ENCODE measurements around the gene ACKR3. TPM values are rescaled to one million over a fixed set of nuclear protein-coding genes. Genes with fewer than 3 reads are reported as not detected.

ACKR3 gene
- polyA plus RNA-seq, 1 experiment = 6.6 TPM

DNA sequence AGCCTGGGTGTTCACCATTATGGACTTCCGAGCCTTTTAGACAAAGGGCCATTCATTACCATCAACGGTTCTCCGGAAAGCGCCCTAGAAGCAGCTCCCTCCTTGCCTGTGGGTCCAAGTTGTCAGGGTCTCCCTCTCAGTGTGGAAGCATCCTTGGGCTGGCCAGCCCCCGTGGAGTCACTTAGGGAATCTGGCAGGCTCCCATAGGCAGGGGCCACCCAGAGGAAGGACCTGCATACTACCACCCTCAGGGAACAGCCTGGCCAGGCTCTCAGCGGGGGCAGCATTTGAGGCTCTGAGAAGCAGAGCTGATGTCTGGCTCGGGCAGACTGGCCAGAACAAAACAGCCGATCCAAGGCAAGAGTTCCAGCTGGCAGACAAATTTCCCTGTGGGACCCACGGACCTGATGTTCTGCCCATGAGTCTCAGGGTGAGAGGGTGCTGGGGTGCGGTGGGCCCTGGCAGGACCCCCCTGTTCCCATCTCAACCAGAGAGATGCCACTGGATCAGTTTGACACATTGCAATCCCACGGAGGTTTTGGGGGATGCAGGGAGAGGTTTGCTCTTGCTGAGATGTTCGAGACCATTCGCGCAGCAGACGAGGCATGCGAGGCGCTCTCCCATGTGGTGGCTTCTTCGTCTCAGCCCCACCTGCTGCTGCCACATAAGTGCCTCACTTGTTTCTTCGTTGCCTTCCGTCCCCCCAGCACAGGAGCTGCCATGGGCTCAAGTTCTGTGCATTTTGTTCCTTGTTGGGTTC, 56.9 kb downstream of the ACKR3 start:
- ChIA-PET CTCF (interaction anchor here (0.6 to 1.8 kb wide), 3 partner anchors 9 to 115 kb away, joined by 3 to 4 read pairs (median 3); no protein-coding TSS in a partner anchor), POLR2A (no interaction called here)
- DNase-seq (ENCODE audit: low read depth) = no peak
- TF ChIP-seq, protein P1, sequence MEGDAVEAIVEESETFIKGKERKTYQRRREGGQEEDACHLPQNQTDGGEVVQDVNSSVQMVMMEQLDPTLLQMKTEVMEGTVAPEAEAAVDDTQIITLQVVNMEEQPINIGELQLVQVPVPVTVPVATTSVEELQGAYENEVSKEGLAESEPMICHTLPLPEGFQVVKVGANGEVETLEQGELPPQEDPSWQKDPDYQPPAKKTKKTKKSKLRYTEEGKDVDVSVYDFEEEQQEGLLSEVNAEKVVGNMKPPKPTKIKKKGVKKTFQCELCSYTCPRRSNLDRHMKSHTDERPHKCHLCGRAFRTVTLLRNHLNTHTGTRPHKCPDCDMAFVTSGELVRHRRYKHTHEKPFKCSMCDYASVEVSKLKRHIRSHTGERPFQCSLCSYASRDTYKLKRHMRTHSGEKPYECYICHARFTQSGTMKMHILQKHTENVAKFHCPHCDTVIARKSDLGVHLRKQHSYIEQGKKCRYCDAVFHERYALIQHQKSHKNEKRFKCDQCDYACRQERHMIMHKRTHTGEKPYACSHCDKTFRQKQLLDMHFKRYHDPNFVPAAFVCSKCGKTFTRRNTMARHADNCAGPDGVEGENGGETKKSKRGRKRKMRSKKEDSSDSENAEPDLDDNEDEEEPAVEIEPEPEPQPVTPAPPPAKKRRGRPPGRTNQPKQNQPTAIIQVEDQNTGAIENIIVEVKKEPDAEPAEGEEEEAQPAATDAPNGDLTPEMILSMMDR (IDR thresholded peaks at IDR 0.05; ENCODE audit: insufficient read depth, low read depth, low read length) = no peak
- no peaks in the 10 kb centered on the region for H3K36me3 ChIP-seq (ENCODE audit: control insufficient read depth, insufficient read depth, low read length)
- peaks cover 4% of the 10 kb centered on the region; the same call in 1 of the 2 replicates for H3K27me3 ChIP-seq (ENCODE audit: control insufficient read depth, insufficient read depth, low read length)
- H3K4me3 ChIP-seq (ENCODE audit: low read depth, low read length) = no peak overlapping the region

DNA sequence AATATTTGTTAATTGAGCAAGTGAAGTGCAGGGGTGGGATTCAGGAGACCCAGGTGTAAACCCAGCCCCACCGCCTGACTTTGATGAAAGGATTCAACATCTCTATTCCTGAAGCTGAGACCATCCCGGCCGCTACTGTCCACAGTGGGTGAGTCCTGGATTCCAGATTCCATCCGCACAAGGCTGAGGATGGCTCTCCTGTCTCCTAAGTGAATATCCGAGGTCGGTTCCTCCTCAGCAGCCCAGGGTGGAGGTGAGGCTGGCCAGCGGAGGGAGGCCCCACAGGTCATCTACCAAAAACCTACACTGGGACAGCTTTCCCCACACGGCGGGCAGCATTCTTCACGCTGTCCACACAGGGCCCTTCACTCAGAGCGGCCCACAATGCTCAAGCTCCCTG, 57.6 kb downstream of the ACKR3 start:
- ChIA-PET POLR2A (no interaction called here), CTCF (interaction anchor here (0.6 kb wide), 1 partner anchor 116 kb away, joined by 3 read pairs; no protein-coding TSS in a partner anchor)
- Histone ChIP-seq H3K36me3 (ENCODE audit: control insufficient read depth, insufficient read depth, low read length) (no peaks in the 10 kb centered on the region), H3K27me3 (ENCODE audit: control insufficient read depth, insufficient read depth, low read length) (peaks cover 4% of the 10 kb centered on the region), H3K4me3 (ENCODE audit: low read depth, low read length) (no peak overlapping the region)
- no peak for DNase-seq (ENCODE audit: low read depth)
- TF ChIP-seq, protein P1 (IDR thresholded peaks at IDR 0.05; ENCODE audit: insufficient read depth, low read depth, low read length) = no peak

DNA sequence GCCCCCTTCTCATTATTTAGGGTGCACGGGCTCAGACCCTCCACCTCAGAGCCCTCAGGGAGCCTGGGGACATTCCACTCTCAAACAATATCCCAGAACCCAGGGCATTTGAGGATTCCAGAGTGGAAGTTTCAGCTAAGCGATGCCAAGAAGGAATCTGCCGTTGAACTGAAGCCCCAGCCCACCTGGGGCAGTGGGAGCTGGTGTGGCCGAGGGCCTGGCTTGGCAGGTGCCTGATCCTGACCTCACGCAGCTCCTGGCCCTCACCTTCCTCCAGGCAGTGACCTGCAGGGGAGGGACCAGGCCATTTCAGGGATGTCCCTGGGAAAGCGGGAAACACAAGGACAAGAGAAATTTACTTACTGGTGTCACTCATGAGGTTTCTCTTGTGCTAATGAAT, 58.2 kb downstream of the ACKR3 start:
- ChIA-PET POLR2A (no interaction called here), CTCF (no interaction called here)
- peaks cover 2% of the 10 kb centered on the region for H3K27me3 ChIP-seq (ENCODE audit: control insufficient read depth, insufficient read depth, low read length)
- TF ChIP-seq, protein P1 (IDR thresholded peaks at IDR 0.05; ENCODE audit: insufficient read depth, low read depth, low read length) = no peak
- no peak for DNase-seq (ENCODE audit: low read depth)
- H3K36me3 ChIP-seq (ENCODE audit: control insufficient read depth, insufficient read depth, low read length) = no peaks in the 10 kb centered on the region
- no peak overlapping the region for H3K4me3 ChIP-seq (ENCODE audit: low read depth, low read length)

DNA sequence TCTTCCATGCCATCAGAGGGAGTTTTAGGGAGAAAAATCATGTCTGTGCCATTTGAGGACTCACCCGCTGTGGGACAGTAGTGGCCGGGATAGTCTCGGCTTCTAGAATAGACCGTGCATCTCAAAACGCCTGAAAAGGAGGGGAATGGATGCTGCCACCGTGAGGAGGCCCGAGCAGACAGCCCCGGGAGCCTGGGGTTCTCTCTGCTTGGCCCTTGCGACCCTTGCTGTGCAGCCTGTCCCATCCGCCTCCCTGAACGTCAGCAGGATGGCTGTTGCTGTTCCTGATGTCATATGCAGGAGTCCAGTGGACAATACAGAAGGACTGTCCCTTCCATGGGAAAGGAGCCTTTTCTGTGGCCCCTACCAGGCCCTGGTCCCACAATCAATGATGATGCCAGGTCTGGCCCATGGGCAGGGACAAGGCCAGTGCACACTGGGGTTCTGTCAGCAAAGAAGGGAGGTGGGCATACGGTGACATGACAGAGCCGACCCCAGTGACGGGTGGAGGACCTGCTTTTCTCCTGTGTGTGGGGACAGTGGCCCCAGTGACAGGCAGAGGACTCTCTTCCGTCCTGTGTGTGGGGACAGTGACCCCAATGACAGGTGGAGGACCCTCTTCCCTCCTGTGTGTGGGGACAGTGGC, 58.8 kb downstream of the ACKR3 start:
- TF ChIP-seq, protein P1 (IDR thresholded peaks at IDR 0.05; ENCODE audit: insufficient read depth, low read depth, low read length) = no peak
- H3K27me3 ChIP-seq (ENCODE audit: control insufficient read depth, insufficient read depth, low read length) = peaks cover 2% of the 10 kb centered on the region
- CTCF ChIA-PET = no interaction called here
- POLR2A ChIA-PET = no interaction called here
- H3K4me3 ChIP-seq (ENCODE audit: low read depth, low read length) = no peak overlapping the region
- H3K36me3 ChIP-seq (ENCODE audit: control insufficient read depth, insufficient read depth, low read length) = no peaks in the 10 kb centered on the region
- DNase-seq (ENCODE audit: low read depth) = no peak

DNA sequence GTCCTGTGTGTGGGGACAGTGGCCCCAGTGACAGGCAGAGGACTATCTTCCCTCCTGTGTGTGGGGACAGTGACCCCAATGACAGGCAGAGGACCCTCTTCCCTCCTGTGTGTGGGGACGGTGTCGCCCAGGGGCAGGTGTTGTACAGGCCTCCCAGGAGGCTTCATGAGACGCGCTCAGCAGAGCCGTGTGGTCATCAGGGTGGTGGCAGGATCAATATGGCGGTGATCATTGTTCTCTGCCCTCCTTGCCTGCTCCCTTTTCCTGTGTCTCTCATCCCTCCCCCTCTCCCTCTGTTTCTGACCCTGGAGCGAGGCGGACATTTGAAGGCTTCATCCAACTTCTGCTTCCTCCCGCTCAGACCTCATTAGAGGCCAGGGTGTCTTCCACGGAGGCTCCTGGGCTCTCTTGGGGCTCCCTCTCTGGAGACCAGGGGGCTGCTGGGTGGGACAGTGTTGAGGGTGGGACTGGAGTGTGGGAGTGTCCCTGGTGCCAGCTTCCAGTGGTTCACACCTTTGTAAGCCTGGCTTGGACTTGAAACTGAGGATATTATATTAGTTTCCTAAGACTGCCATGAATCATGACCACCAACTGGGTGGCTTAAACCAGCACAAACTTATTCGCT, 59.5 kb downstream of the ACKR3 start:
- Histone ChIP-seq H3K4me3 (ENCODE audit: low read depth, low read length) (no peak overlapping the region), H3K27me3 (ENCODE audit: control insufficient read depth, insufficient read depth, low read length) (peaks cover 2% of the 10 kb centered on the region), H3K36me3 (ENCODE audit: control insufficient read depth, insufficient read depth, low read length) (no peaks in the 10 kb centered on the region)
- POLR2A ChIA-PET = no interaction called here
- CTCF ChIA-PET = no interaction called here
- TF ChIP-seq, protein P1 (IDR thresholded peaks at IDR 0.05; ENCODE audit: insufficient read depth, low read depth, low read length) = no peak
- DNase-seq (ENCODE audit: low read depth) = no peak
